GF-D8 (cell line): ENCODE results near the gene PFKP.
A peak's percentile ranks its signal among the peaks of the same experiment; 100 is the strongest.
"Not testable (repeated sequence)": the region's sequence is repeated elsewhere in the genome, so short reads cannot be mapped to it uniquely, and the experiment has no call there.

Experiments
- DNase-seq: peaks from one replicate; lab custom pipeline; 2025; lab: John Stamatoyannopoulos, UW

The PFKP gene

DNA sequence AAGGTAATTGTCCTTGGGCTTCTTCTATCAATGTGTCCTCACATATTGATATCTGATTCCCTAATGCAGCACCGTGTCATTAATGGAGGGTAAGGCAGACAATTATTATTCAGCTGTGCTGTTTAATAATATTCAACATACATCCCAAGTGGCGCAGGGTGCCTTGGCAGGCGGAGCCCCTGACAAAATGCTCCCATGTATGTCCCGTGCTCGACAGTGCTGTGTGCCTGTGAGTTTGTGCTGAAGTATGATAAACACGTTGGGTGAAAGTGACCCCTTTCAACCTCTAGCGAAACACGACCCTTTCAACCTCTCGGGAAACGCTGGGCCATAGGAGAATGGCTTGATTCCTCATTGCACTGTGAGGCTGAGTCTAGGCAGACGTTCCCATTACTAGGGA is 31.3 kb downstream of the PFKP start:
- no peak for DNase-seq

DNA sequence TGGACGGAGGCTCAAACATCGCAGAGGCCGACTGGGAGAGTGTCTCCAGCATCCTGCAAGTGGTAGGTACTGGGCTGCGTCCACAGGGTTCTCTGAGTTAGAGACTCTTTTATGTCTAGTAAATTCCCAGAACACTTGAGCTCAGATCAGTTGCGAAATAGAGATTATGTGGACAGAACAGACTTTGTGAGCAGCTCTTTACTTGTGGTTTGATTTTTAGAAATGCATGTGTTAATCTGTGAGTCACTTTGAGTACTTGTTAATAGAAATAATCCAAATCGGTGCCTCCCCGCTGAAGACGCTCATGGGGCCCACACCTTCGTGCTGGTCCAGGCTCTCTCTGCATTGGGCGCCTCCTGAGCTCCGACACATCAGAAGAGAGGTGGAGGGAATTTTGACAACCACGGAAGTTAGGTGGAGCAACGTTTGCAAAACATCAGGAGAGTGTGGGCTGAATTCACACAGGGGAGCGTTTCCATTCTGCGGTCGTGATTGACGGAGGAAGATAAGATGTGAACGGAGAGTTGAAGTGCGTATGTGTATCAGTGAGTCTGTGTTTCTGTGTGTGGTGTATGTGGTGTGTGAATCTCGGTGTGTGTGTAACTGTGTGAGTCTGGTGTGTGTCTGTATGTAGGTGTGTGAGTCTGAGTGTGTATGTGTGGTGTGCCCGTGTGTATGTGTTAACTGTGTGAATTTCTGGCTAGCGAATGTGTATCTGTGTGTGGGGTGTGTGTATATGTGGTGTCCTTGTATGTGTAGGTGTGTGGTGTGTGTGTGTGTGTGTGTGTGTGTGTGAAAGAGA is 32.1 kb downstream of the PFKP start:
- DNase-seq, result peak; percentile 37

DNA sequence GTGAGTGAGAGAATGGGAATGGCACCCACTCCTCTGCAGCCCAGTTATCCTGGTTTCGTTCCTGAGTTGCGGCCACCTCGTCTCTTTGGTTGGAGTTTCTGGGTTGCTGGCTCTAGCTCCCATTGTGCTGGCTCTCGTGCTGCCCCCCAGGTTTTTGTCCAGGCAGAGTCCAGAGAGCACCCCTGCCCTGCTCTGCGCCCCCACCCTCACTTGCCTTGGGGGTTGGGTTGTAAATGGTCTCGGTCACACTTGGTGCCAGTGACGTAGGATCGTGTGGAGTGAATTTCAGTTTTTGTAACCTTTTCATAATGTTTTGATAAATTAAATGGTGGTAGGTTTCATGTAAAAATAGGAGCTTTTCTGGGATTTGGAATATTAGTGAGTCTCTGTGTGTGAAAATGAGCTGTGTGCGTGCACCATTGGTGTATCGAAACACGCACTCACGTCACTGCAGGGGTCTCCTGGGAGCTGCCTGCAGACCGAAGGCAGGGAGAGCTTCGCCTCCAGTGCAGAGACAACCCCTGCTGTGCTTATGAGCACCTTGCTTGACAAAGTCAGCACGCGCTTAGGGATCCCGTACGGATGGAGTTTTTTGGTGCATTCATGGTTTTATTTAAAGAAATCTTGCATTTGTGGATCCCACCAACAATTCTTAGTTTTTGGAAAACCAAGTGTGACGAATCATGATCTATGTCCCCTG is 32.9 kb downstream of the PFKP start:
- no peak for DNase-seq

DNA sequence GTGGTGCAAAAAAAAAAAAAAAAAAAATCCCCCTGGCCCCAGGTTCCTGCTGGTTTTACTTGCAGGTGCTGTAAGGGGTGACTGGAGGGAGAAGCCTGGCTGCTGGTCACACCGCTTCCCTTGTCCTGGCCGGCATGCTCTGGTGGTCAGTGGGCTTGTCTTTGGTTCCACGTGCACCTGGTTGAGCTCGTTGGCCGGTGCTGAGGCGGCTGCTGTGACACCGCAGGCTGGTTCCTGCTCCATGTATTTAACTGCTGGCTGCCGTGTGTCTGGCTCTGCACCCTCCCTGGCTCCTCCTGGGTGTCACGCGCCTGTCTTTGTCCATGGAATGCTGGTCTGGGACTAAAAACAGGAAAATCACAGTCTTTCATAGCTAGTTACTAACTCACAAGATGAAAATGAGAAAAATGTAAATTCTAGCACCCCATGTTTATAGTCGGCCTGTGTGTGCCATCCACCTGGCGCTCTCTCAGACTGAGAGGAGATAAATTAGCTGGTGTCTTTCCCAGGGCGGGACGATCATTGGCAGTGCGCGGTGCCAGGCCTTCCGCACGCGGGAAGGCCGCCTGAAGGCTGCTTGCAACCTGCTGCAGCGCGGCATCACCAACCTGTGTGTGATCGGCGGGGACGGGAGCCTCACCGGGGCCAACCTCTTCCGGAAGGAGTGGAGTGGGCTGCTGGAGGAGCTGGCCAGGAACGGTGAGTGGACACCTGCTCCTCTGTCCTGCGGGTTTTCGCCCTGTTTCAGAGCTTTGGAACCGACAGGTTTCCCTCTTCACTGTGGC is 33.7 kb downstream of the PFKP start:
- no peak for DNase-seq

DNA sequence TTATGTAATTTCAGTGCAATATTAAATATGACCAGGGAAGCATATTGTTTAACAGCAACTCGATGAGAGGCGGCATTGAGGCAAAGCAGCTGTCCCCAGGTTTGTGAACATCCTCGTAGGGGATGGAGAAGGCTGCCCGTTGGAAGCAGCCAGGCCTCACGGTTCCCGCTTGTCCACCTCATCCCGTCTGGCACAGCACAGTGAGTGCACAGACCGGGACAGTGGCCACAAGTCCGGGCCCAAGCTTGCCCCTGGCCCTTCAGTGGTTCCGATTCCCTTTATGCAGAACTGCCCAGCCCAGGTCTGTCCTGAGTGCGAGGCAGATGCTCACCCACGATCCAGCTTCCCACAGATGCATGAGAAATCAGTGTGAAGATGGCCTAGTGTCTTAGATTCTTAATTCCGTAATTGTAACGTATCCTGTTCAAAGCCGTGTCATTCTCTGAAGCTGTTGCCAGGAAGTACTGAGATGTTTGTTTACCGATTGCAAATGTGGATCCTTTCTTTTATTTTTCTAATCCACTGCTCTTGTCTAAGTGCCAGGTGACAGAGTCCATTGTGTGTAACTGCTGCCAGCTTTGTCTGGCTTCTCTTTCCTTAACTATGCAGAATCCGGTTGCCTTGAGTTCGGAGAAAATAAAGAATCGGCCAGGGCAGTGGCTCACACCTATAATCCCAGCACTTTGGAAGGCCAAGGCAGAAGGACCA is 35.5 kb downstream of the PFKP start:
- no peak for DNase-seq

DNA sequence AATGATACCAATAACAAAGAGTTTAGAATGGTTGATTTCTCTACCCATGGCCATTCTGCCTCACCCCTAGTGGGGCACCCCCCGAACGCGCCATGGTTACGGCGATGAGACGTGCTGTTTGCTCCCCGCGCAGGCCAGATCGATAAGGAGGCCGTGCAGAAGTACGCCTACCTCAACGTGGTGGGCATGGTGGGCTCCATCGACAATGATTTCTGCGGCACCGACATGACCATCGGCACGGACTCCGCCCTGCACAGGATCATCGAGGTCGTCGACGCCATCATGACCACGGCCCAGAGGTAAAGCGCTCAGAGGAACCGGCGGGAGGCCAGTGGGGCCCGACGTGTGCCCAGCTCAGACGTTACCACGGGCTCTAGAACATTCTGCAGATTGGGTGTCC is 36.3 kb downstream of the PFKP start:
- no peak for DNase-seq

DNA sequence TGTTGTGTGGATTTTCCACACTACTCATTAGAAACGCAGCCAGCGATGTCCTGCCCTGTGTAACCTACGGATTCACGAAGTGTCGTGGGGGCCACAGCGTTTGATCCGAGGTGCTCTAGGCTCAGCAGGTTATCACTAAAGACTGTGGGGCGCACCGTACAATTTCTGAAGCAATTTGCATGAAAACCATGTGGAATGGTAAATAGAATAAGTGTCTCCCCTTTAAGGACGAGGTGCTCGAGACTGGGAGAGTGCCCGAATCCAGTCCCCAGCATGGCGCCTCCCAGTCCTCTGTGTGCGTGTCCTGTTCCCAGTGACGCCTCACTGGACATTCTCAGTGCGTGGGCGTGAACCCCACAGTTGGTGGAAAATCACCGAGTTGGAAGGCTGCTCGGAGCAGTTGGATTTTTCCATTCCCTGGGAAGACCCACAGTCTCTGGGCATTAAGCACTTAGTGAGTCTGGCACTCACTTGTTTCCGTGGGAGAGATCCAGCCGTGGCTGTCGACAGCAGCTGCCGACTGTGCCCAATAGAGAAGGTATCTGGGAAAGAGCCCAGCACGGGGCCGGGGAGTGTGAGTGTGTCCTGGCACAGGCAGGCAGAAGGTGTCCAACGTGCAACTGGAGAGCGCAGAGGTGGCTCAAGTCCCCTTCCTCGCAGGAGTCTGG is 37.0 kb downstream of the PFKP start:
- DNase-seq, result no peak

DNA sequence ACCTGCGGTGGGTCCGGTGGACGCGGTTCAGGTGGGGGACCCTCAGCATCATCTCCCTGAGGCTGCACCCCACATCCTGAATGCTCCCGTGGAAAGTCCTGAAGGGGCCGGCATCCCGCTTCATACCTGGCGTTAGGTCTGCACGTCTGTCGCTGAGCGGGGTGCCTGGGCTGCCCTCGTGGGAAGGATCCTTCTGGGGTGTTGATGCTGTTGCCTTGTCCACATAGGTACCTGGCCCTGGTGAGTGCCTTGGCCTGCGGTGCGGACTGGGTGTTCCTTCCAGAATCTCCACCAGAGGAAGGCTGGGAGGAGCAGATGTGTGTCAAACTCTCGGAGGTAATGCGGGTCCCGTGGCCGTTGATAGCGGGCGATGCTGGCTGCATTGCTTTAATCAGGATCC is 37.8 kb downstream of the PFKP start:
- DNase-seq, result no peak

DNA sequence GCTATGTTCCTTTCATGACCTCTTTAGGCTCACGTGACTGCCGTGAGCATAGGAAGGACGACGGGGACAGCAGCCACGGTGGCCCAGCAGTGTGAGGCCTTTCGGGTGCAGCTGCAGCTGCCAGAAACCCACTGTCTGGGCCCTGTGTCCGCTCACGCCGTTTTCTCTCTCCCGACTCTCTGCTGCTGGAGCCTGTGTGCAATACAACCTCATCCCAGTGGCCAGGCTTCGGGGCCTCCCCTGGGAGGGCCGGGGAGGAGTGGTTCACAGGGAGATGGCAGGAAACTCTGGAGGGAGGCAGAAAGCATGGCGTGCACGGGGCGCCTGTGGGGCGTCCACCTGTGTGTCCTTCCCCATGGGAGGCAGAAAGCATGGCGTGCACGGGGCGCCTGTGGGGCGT is 38.6 kb downstream of the PFKP start:
- no peak for DNase-seq

DNA sequence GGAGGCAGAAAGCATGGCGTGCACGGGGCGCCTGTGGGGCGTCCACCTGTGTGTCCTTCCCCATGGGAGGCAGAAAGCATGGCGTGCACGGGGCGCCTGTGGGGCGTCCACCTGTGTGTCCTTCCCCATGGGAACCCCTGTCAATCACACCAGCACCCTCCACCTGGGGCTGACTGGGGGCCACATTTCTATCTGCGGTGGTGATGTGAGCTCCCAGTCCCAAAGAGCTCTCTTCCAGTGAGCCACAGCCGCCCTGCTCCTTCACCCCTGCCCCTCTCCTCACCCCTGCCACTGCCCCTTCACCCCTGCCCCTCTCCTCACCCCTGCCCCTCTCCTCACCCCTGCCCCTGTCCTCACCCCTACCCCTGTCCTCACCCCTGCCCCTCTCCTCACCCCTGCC is 39.0 kb downstream of the PFKP start:
- DNase-seq, result not testable (repeated sequence)

DNA sequence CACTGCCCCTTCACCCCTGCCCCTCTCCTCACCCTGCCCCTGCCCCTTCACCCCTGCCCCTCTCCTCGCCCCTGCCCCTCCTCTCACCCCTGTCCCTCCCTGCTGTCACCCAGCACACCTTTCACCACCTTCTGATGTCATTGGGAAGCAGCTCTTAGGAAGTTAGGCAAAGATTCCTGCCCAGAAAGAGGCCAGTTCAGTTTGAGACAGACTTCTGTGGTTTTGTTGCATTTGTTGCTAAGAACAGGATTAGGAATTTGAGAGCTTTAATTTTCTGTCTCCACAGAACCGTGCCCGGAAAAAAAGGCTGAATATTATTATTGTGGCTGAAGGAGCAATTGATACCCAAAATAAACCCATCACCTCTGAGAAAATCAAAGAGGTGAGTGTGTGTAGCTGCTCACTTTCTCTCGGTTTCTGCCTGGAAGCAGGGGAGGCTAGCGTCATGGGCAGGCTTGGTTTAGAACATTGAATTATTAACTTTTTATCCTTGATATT is 39.6 kb downstream of the PFKP start:
- DNase-seq, result no peak

DNA sequence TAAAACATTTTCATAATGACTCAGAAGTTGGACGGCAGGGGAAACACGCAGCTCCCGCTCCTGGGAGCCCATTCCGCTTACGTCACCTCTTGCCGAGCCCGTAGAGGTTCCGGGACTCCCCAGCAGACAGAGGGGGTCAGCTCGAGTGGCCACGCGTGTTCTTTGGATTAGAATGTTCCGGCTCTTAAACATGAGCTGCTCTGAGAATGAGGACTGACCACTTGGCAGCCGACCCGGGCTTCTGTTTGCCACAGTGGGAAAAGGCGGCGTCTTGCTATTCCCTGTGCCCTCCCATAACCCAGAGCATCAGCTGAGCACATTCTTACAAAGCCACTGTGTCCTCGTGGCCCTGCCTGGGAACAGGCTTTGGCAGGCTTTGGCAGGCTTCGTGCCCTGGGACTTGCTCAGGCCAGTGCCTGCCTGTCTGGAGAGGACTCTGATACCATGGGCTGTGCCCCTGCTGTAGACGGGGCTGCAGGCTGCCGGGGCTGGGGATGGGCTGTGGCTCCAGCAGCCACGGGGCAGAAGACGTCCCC is 40.1 kb downstream of the PFKP start:
- DNase-seq, result no peak

DNA sequence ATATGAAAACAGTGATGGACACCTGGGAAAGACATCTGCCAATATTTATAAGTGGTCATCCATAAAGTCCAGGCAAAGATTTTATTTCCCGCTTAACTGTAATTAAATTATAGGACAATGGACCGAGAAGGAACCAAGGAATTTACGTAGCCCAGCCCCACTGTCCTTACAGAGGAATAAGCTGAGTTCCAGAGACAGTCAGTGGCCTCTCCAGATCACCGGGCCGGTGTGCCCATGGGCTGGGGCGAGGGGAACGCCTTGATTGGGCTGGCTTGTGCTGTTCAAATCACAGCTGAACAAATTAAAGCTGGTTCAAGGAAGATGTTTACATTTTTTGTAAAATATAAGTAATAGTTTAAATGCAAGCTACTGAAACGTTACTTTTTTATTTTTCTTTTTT is 40.7 kb downstream of the PFKP start:
- DNase-seq, result no peak

DNA sequence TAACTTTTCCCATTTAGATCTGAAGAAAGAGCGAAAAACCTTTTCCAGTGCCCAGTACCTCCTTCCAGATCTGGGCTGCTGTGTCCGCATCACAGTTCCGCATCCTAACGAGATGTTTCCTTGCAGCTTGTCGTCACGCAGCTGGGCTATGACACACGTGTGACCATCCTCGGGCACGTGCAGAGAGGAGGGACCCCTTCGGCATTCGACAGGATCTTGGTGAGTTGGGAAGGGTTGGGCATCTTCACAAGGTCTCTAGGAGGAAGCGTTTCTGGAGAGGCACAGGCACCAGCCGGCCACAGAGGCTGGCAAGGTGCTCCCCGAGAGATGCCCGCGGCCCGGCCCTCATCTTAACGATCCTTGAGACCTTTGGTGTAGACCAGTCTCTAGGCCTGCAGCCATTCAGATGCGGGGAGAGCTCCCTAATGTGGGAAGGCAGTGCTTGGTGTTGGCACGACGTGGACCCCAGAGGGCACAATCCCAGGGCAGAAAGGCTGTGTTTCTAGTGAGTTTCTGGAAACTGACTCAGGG is 41.3 kb downstream of the PFKP start:
- DNase-seq, result no peak

DNA sequence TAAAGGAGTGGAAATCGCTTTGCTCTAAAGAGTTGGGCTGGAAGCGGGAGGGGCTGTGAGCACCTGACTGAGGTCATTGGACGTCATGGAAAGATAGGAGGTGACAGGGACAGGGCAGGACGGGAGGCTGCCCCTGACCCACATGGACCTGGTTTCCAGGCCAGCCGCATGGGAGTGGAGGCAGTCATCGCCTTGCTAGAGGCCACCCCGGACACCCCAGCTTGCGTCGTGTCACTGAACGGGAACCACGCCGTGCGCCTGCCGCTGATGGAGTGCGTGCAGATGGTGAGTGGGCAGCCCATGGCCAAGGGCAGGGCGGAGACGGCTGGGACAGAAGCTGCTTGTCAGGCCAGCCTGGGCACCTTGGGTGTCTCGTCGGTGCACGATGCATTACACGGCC is 41.8 kb downstream of the PFKP start:
- DNase-seq, result no peak

DNA sequence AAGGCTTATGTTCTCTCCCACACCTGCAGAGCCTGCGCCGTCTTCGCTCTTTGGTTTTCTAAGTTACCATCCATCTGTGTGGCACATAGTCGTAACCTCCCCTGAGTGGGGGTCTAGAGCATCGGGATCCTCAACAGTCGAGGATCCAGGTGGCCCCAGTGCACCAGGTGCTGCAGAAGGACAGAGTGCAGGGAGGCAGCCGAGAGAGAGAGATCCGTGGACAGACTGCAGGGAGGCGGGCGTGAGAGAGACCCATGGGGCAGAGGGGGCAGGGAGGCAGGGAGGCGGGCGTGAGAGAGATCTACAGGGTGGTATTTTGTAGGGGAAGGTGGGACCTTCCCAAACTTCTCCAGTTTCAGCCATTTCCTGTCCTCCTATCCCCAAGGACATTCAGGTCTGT is 42.3 kb downstream of the PFKP start:
- DNase-seq, result no peak

DNA sequence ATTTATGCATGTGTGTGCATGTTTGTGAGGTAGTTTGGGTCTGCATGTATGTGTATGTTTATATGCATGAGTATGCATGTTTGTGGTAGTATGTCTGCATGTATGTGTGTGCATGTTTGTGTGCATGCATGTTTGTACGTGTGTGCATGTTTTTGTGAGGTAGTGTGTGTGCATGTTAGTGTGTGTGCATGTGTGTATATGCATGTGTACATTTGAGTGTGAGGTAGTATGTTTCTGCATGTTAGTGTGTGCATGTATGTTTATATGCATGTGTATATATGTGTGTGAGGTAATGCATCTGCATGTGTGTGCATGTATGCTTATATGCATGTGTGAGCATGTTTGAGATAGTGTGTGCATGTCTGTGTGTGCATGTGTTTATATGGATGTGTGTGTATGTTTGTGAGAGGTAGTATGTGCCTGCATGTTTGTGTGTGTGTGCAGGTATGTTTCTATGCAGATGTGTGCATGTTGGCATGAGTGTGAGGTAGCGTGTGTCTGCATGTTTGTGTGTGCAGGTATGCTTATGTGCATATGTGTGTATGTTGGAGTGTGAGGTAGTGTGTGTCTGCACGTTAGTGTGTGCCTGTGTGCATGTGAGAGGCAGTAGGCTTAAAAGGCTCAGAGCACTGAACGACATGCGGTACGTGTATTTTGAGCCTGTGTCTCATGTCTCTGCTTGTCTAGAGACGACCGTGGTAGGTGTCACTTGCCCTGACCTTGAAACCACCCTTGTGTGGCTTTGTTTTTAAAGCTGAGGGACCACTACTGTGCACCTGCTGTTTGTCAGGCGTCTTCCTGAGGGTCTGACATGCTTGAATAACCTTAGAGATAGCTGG is 43.7 kb downstream of the PFKP start:
- DNase-seq, result no peak

DNA sequence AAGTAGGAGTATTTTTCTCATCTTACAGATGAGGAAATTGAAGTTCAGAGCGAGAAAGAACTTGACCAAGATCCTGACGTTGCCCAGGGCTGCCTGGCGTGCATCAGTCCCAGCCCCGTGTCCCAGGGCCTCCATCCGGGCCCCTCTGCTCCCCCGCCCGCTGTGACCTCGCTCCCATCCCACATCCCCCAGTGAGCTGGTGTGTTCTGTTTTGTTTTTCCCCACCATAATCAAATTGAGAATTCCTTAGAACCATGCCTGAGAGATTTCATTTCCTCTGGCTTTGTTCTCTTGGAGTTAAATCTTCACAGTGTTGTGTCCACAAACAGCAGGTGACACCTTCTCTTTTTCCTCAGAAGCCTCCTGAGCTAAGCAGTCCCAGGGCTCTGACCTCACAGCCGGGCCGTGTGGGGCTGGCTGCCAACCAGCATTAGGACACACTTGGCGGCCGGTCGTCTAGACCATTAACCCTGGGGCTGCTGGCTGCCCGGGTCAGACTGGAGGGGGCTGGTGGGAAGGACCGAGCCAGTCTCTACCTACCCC is 44.3 kb downstream of the PFKP start:
- DNase-seq, result no peak

DNA sequence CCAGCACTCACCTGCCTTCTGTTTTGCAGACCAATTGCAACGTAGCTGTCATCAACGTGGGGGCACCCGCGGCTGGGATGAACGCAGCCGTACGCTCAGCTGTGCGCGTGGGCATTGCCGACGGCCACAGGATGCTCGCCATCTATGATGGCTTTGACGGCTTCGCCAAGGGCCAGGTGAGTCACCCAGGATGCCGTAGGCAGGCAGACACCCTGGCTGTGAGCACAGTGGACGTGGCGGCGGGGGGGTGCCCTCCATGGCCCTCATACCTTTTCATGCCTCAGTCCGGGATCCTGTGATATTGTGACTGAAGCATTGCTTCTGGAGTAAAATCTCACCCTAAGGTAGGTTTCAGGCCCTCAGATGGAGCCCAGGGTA is 46.0 kb downstream of the PFKP start:
- no peak for DNase-seq

DNA sequence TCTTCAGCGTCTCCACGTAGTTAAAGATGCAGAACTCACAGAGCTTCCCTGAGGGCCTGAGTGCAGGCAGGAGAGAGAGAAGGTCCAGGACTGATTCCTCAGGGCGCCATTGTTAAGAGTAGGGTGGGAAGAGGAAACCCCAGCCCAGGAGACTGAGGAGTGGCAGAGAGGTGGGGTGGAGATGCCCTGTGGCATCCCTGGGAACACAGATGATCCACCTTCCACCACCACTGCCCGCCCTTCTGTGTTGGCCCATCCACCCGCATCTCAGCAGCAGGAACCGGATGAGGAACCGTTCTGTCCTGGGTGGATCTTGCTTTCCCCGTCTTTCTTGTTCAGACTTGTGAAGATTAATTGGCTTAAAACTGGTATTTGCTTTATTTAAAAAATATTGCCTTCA is 48.3 kb downstream of the PFKP start:
- DNase-seq, result no peak
